DMS53 (cell line): ENCODE measurements around the gene SIGLEC6.

Experiments used
- DNase-seq: peaks from one replicate; lab custom pipeline; 2025; lab: John Stamatoyannopoulos, UW

Gene SIGLEC6

DNA sequence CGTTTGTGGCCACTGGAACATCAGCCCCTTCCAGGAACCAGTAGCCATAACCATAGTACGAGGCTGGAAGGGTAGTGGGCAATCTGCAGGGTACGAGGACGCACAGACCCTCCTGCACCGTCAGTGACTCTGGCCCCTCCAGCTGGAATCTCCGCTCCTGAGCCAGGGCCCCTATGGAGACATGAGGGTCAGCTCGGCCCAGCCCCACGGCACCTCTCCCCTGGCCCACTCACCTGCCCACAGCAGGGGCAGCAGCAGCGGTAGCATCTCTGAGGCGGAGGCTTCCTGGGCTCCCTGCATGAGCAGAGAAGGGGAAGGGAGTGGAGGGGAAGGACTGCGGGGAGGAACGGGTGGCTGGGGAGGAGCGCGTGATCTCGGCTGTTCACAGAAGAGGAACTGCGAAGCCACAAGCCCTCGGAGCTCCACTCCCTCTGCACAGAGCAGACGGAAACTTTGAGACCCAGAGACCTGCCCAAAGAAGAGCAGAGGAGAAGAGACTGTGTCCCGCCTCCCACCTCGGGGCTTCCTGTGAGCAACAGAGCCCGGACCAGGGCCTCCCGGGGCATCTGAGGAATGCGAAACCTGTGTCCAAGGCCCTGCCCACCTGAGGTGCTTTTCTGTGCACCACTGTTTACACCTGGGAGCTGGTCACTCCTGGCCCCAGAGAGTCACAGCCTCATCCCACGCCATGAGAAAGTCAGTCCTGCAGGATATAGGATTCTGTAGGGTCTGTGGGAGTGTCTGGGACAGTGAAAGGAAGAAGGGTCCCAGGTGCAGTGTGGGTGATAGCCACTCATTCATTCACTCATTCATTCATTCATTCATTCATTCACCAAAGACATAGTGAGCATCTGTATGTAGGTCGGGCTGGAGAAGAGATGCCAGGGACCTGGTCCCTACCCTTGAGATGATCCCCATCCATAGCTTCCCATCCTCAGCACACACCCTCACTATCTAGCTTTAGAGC is at the start of gene SIGLEC6:
SIGLEC6 (minus strand) TSS at position 322 of the 967 bp plus-strand sequence; CDS start at position 300, 22 bp downstream.
- DNase-seq, result no peak

DNA sequence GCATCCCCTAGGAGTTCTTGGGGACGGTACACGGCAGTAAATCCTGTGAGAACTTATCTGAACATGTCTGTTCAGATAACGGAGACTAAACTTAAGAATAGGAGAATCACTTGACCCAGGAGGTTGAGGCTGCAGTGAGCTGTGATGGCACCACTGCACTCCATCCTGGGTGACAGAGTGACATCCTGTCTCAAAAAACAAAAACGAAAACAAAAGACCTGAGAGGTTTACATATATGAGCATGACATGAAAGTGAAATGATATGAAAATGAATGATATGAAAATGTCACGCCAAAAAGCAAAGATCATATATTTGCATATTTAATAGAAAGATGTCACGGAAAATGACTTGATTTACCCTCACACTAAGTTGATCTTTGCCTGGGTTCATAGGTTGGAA is 45.4 kb upstream of the SIGLEC6 start:
- no peak for DNase-seq

DNA sequence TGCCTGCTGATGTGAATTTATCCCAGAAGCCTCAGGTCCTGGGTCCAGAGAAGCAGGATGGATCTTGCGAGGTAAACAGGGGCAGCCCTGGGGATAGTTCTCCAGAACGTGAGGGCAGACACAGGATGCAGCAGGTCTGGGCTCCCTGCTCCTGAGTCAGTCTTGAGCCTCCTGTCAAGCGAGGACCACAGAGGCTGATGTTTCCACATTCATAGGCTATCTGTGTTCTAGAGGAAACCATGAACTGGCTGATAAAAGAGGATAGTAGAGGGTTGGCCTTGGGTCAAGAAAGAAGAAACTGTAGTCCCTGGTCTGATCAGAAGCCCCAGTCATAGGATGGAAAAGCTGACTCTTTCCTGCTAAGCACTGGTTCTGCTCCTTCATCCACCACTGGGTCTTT is 41.9 kb upstream of the SIGLEC6 start:
- DNase-seq, result no peak

DNA sequence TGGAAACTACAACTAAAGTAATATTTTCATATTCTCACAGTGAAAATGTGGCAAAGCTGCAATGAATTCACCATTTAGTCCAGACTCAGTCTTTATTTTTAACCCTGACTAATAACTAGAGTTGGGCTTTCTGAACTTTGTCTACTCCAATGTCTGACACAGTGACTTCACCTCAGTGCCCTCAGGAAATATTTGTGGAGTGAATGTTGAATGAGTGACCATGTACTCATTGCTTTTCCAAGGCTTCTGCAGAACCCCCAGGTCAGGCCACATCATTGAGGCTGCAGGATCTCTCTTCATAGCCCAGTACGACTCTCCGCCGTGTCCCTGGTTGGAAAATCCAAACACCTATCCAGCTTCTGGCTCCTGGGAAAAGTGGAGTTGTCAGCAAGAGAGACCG is 41.4 kb upstream of the SIGLEC6 start:
- no peak for DNase-seq

DNA sequence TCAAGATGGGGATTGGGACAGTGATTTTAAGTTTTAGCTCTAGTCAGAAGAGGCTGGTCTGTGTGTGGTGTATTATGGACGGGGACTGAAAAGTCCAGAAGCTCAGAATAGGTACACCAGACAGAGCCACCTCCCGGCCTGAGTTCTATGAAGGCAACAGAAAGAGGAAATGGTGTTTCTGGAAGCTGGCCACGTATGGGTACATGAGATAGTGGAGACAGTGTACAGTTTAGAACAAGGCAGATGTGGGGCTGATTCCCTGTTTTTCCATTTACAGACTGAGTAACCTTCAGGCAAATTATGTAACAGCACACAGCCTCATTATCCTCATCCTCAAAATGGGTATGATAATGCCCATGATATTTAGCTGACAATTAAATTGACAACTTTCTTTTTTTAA is 40.9 kb upstream of the SIGLEC6 start:
- DNase-seq, result no peak

DNA sequence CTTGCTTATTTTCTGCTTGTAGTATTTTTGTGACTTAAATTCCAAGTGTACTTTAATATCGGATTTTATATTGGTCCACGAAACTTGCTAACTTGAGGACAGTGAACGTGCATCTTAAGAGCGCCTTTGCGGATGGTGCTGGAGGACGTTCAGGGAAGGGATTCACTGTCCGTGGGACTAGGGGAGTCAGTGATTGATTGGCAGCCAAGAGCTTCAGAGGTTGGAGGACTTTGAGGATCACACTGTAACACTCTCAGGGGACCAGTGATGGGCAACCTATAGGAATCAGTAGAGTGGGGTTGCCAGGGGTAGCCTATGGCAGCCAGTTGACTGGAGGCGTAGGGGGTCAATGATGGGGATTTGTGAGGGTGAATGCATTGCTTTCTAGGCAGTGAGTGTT is 40.1 kb upstream of the SIGLEC6 start:
- no peak for DNase-seq

DNA sequence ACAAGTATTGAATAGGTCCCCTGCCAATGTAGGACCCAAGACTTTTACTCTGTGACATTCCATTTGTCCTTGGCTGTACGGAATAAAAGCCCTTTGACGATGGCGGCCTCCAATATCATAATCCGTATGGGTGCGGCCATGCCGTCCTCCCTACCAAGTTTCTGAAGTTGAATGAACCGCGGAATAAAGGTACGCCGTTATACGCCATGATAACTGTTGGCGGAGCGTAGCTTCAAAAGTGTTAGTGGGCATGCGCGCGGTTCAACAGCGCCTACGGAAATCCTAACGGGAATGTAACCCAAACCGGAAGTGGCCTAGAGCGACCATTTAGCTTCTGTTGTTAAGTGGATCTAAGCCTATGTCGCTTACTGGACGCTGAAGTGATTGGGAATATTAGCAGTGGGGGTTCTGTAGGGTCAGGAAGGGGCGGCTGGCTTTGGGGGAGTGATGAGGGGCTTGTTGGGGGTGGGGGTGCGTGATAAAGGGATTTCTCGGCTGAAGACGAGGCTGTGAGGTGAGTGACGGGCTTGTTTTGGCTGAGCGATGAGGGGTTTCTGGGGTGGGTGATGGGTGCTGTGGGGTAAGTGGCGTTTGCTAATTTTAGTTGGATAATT is 39.6 kb upstream of the SIGLEC6 start, which contains the start of gene ZNF175:
ZNF175 (plus strand) TSS at position 322 of the 614 bp plus-strand sequence. CDS start 2,047 bp downstream, outside the sequence.
- peak; percentile 54 for DNase-seq

DNA sequence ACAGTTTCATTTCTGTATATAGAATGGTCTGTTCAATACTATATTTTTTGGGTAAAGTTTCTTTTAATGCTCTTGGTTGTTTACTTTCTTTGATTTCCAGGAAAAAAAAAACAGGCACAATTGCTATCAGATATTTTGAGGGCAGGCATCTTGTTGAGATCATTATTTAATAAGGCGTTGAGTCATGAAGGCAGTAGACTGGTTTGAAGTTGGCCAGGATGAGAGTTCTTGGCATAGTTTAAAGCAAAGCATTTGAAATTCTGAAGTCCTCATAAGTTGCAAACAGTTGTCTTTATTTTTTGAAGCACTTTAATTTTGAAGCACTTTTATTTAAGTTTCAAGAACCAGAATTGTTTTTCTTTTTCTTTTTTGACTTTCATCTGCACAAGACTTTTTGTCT is 37.0 kb upstream of the SIGLEC6 start:
- DNase-seq, result no peak

DNA sequence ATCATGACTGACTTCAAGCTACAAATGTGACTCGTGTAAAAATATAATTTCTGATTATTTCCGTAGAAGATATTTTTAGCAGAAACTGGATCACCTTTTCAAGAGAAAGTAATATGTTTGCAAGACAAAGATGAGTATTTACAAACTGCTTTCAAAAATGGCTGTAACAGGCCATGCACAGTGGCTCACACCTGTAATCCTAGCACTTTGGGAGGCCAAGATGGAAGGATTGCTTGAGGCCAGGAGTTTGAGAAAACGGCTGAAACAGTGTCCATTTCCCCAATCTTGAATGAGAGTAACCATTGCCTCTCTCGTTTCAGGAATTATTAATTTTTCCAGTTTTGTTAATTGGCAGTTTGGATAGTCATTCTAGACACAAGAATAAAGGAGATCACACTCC is 36.1 kb upstream of the SIGLEC6 start:
- no peak for DNase-seq

DNA sequence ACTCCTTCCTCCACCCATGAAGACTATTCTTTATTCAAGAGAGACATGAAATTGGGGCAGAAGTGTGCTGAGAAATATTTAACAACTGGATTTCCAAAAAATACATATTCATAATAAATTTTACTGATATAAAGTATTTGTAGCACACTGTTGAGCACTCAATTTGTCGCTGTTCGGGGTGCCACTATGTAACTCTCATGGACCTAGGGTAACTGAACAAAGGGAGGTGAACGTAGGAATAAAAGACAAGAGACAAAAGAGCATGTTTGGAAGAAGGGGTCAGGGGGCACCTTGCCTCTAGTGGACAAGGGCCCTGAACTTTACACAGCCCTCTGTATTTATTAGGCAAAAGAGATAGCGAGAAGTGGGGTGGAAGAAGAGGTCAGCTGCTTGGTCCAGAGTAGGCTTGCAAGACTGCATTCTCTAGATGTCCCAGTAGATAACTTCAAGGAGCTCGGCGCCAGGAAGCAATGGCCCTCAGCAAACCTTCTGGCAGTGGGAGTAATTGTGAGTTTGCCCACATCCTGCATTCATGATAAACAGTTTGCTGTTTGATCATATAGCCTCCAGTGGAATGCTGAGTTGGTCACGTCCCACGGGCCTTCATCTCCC is 35.1 kb upstream of the SIGLEC6 start:
- no peak for DNase-seq

DNA sequence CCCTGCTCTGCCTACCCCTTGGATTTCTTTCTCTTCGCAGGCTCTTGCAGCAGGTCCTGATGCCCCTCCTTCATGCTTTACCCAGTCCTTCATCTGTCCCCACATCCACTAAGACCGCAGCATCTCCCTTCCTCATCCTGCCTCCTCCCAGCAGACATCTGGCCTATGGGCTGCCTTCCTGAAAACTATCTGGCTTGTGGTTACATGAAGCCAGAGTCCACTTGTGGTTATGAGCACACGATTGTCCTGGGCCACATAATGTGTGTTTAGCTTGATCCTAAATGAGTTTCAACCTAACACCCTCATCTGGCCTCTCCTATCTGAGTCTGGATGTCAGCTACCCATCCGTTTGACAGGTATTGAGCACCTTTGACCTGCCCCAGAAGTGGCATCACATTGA is 34.1 kb upstream of the SIGLEC6 start:
- no peak for DNase-seq

DNA sequence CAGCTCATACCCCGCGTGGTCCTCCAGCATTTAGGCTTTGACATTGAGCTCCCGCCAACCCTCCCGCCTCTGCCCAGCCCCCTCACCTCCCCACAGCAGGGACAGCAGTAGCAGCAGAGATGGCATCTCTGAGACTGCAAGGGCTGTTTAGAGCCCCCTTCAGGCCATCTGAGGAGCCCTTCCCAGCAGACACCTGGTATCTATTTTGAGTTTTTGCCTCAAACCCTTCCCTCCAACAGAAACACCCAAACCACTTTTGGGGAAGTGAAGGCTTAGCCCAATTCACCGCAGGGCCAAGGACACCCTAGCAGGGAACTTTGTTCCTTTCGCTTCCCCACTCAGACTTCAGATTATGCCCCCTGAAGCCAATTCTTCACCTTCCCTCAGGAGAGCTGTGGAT is 33.3 kb upstream of the SIGLEC6 start:
- DNase-seq, result no peak

DNA sequence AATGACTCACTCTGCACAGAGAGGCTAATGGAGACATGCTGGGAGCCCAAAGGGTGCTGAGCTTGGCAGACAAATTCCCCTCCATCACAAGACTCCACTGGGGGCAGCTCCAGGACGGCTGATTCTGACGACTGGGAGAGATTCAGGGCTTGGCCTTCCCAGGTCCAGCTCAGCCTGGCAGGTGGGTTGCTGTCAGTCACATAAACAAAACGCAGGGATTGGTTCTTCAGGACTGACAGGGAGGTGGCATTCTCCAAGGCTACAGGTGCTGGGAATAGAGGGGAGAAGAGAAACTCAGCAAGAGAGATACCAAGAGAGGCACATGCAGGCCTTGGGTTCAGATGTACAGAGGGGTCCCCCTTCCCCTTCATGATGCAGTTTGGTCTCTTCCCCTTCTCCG is 28.9 kb upstream of the SIGLEC6 start:
- DNase-seq, result no peak

DNA sequence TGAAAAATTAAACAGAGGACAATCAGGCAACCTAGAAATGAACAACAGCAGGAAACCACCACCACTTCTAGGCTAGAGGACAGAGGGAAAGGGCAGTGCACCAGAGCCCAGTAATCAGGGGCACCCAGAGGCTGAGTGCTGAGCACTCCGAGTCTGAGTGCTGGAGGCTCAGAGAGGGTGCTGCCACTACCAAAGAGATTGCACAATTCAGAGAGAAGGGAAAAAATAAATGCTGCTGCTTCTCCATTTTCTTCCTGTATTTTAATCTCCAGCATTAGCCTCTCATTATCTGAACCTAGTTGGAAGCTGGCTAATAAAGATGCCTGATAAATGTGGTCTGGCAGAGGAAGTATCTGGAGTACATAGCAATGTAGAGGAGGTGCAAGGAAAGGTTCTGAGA is 27.8 kb upstream of the SIGLEC6 start:
- DNase-seq, result no peak

DNA sequence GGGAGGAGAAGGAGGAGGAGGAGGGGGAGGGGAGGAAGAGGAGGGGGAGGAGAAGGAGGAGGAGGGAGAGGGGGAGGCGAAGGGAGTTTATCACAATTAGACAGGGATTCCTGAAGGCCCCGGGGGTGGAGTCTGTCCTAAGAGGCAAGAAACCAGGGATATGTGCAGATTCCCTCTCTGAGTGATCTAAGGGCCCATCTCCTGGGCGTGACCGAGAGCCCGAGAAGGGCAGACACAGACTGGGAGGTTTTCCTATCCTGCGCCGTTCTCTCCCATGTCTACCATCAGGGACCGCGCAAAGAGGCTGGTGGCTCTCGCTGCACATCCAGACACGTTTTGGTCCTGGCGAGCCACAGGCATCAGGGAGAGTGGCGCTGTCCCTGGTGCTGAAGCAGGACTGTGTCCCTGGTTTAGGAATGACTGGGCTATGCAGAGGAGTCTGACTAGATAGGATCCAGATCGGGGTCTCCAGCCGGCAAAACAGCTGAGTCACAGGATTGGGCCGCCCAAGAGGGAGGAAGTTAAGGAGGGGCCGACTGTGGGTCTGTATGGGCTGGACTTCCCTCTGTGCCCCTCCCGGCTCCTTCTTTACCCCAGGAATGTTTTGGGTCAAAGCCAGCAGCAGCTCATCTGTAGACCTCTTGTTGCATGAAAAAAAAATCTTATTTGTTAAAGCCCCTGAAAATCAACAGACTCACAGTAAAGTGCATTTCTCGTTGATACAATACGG is 21.7 kb upstream of the SIGLEC6 start:
- DNase-seq, result peak; percentile 31

DNA sequence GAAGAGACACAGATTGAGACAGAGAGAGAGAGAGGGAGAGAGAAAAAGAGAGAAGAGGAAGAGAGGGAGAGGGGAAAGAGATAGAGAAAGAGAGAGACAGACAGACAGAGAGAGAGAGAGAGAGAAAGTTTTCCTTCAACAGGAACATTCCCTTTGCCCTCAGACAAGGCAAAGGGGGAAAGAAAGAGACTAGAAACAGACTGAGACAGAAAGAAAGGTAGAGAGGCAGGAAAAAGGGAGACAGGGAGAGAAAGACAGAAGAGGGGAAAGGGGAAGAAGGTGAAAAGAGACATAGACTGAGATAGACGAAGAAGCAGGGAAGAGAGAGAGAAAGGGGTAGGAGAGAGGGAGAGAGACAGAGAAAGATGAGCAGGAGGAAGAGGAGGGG is 21.1 kb upstream of the SIGLEC6 start:
- DNase-seq, result no peak

DNA sequence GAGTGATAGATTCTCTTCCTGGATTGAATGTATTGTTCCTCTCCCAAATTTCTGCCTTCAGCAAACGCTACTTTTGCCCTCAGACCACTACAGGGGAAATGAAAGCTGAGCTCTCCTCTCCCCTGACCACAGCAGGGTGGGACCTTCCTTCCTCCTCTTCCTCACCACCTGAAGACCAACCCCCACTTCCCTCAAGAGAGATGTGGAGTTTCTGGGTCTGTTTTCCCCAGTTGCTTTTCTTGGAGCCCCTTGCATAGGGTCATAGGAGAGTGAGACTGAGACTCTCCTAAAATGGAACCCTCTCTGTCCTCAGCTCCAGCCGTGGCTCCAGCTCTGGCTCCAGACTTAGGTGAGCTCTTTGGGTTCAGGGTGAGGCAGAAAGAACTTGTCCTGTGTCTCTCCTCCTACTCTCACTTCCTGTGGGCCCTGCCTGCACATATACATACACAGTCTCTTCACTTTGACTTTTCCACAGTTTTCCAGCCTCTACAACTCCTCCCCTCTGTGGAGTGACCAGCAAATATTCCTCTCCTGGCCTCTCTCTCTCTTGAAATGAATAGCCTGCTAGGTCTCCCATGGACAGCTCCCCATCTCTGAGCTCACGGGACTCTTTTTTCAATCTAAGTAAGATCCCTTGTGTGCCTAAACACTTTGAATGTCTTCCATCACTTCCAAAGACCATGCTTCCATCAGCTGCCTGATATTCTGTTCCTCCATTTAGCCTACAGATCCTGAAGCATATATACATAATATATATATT is 20.4 kb upstream of the SIGLEC6 start:
- no peak for DNase-seq

DNA sequence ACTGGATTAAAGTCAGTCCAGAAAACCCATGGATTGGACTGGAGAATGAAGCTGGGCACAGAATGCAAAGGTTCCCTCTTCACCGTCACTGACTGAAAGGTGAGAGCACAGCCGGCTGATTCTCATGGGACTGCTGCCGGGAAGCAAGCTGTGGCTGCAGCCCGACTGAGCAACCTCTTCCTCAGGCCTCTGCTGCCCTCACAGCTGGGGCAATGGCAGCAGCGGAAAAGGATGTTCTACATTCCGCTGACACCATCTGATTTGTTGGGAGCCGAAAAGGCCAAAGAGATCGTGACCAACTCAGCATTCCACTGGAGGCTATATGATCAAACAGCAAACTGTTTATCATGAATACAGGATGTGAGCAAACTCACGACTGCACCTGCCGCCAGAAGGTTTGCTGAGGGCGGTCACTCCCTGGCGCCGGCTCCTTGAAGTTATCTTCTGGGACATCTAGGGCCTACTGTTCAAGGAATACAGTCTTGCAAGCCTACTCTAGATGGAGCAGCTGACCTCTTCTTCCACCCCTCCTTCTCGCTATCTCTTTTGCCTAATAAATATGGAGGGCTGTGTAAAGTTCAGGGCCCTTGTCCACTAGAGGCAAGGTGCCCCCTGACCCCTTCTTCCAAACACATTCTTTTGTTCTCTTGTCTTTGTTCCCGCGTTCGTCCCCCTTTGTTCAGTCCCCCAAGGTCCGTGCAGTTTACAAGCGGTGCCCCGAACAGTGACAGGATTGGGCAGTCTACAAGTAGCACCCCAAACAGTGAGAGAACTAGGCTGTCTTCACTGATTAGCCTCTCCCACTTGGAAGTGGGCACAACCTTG is 19.6 kb upstream of the SIGLEC6 start:
- DNase-seq, result no peak

DNA sequence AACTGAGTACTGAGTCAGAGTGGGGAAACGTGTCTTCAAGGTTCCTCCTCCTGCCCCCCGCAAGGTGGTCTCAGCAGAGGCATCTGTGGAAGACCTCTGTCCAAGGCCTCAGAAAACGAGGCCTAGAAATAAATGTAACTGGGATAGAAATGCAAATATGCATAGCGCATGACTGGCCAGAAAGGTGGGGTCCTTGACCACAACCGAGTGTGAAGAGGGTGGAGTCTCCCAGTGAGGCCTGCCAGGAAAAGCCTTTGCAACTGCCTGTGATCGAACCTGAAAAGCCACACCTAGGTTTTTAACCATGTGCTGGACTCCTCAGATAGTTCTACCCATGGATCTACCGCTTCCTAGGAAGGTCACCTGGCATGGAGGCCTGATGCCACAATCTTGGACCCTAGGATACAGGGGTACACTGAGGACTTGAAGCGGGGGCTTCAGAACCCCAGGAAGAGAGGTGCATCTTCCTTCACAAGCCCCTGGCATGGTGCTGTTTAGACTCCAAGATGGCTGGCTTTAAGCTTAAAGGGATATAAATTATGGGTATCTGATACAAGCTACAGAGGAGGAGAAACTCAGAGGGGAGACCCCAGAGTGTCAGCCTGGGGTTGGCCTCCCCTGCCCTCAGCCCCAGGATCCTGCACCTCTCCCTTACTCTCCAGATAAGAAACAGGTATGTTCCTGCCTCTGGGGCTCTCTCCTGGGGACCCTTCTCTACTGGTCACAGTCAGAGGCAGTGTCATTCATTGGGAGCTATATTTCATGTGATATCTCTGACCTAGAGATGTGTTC is 18.3 kb upstream of the SIGLEC6 start:
- DNase-seq, result no peak

DNA sequence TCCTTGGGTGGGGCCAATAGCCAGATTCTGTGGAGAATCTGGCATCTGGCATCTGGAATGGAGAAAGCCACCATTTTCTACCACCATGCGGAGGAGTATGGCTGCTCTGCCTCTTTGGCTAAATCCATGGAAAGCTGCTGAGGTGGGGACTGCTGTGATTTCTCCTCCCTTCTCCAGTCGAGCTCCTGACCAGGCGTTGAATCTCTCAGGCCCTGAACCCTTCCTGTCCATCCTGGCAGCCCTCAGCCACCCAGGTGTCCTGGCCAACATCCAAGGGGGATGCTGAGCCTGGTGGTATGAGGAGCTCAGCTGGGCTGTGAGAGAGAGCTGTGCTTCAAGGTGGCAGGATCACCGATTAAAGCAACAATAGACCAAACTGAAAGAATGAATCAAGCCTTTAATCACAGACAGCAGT is 17.4 kb upstream of the SIGLEC6 start:
- no peak for DNase-seq
